GM12801 (cell line): ENCODE measurements around the gene ALLC.

ENCODE experiments used
- TF ChIP-seq, protein P1 (sequence below): IDR thresholded peaks from one replicate; pipeline ENCODE4 v1.5.1; 2011; ENCODE audit warnings: control low read depth; ENCODE audit not compliant: insufficient read length; ENCODE audit errors: extremely low read depth

ALLC gene

DNA sequence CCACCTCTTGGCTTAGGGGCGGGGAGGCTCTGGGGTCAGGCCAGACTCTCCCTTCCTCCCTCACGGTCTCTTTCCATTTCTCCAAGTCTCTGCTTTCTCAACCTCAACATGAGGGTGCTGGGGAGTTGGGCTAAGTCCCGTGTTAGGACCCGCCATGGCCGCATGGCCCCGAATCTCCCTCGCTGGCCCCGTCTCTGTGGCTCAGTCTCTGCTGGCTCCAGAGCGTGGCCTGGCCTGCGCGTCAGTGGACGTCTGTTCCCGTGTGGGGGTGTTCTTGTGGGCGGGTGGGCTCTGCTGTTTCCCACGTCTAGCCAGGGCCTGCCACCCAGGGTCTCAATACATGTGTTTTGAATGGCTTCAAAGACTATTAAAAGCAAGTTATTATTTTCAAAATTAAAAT, 12.4 kb downstream of the ALLC start:
- TF ChIP-seq, protein P1, sequence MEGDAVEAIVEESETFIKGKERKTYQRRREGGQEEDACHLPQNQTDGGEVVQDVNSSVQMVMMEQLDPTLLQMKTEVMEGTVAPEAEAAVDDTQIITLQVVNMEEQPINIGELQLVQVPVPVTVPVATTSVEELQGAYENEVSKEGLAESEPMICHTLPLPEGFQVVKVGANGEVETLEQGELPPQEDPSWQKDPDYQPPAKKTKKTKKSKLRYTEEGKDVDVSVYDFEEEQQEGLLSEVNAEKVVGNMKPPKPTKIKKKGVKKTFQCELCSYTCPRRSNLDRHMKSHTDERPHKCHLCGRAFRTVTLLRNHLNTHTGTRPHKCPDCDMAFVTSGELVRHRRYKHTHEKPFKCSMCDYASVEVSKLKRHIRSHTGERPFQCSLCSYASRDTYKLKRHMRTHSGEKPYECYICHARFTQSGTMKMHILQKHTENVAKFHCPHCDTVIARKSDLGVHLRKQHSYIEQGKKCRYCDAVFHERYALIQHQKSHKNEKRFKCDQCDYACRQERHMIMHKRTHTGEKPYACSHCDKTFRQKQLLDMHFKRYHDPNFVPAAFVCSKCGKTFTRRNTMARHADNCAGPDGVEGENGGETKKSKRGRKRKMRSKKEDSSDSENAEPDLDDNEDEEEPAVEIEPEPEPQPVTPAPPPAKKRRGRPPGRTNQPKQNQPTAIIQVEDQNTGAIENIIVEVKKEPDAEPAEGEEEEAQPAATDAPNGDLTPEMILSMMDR = no peak

DNA sequence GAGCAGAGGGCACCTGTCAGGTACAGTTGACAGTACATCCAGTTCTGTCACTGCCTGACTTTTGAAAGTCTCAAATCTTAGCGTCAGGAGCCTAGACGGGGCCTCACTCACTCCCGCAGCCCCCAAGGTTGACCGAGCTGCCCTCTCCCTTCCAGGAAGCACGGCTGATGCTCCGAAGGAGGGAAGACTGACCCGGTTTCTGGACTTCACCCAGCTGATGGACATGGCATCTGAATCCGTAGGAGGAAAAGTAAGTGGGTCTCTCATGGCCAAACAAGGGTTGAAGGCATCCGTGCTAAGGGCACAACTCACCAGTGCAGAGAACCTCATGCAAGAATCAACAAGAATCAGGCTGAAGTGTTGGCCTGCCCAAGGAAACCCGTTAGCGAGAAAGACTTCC, 12.9 kb downstream of the ALLC start:
- TF ChIP-seq, protein P1 = no peak

DNA sequence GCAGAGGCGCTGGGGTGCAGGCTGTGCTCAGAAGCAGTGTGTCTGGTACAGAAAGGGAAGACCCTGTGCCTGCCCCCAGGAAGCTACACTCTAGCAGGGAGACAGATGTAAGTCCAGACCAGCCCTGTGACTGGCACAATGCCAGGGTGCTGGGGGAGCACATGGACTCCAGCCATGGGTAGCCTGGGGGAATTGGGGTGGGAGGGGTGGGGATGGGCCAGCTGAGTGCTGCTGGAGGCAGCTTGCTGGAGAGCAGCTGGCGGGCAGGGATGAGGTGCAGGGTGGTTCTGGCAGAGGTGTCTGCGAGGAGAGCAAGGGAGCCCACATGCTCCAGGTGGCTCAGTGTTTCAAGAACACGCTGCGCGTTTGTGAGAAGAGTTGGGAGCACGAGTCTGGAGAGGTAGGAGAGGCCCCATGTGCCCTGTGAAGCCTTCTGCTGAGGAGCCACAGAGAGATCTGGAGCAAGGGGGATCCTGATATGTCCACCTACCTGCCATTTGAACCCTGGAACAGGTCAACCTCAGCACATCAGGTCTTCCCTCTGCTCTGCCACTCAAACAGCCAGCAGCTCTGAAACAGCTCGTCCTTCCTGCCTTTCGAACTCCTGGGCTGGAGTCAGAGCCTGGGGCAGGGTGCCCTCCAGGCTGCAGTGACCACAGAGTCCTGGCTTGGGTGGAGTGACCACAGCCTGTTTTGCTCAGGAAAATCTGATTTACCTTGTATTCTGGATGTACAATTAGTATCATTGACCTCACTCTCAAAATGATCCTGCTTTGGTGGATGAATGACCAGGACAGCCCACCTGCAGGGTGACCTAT, 15.1 kb downstream of the ALLC start:
- TF ChIP-seq, protein P1 = no peak

DNA sequence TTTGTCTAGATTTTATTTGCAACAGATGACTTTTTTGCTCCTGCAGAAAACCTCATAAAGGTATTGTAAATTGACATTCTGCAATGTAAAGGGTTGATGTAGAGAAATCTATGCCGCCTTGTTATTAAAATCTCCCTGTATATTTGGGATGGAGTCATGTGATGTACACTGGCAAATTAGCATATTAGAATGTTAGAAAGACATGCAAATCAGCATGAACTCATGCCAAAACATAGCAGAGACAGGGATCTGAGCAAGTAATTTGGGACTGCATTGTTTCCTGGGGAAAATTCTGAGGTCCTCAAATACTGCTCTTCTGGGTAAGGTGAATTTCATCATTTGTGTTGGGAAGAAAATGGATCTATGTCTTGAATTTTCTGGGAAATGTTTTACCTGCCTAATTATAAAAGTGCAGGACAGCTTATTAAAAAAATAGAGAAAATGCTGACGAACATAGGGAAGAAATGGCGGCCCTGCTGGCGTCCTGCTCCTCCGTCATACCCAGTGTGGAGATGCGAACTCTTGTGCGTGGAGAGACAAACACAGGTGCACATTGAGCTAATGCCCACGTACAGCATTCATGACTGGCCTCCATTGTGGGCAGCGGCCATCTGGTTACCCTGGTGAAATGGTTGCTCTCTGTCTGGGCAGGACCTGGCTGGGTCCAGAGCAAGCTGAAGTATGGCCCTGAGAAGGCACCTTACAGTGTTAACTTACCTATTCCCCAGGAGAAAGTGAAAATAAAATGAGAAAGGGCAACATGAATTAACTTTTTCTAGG, 16.3 kb downstream of the ALLC start:
- TF ChIP-seq, protein P1 = no peak

DNA sequence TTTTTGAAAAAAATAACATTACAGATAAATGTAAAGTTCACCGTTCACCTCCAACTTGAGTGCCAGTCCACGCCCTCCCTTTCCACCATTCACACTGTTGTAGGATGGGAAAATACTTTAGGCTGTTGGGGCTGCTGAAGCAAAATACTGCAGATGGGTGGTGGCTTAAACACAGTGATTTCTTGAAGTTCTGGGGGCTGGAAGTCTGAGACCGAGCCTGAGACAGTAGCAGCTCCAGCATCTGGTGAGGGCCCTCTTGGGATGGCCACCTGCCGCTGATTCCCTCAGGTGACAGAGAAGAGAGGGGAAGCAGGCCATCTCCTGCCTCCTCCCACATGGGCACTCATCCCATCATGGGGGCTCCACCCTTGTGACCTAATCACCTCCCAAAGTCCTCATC, 17.7 kb downstream of the ALLC start:
- TF ChIP-seq, protein P1 = no peak

DNA sequence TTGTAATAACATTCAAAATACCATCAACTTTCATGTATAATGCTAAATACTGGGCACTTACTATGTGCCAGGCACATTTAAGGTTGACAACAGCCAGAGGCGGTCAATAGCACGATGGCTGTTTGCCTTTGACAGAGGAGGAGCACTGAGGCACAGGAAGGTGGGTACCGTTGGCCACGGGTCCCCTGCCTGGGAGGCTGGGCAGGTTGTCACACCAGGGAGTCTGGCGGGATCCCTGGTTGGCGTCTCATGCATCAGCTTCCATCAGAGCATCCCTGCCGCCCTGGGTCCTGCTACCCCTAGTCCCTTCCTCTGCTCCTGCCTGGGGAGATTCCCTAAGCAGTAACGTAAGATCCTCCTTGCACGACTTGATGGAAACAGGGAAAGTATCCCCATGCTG, 19.4 kb downstream of the ALLC start:
- TF ChIP-seq, protein P1 = no peak

DNA sequence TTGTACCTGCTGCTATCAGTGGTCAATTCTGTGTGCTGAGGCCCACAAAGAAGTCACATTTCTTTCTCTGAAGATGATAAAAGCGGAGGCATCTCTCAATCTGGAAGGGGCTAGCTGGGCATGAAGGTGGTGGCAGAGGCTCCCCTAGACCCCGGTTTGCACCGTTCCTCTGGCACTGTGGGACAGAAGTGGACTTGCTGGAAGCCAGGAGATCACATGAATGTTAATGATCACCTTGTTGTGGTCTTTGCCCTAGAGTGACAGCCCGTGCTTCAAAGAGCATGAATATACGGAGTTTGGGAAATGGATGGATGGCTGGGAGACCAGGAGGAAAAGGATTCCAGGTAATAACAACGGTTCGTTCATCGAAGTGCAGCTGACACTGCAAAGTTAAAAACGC, 20.2 kb downstream of the ALLC start:
- TF ChIP-seq, protein P1 = no peak
